Fibroblast of villous mesenchyme (primary cell): ENCODE measurements around the gene PUM1. TPM values are rescaled to one million over a fixed set of nuclear protein-coding genes. Genes with fewer than 3 reads are reported as not detected.

Experiments
- DNase-seq: peaks from one replicate; pipeline ENCODE4 v3.0.0-alpha.2; 2010; ENCODE audit warnings: low read depth
- H3K4me3 ChIP-seq: 2 replicates; pipeline ENCODE4 v1.5.1; 2011; ENCODE audit warnings: low read depth, mild to moderate bottlenecking, low read length
- total RNA-seq: library from RNA; depleted of rRNA; stranded (reverse); fragments of >200 nt; gene quantifications from 2 replicates; pipeline ENCODE4 v1.2.3, GENCODE V29; 2012
- TF ChIP-seq, protein P1 (sequence below): IDR thresholded peaks from 2 replicates; pipeline ENCODE4 v1.5.1; 2012; ENCODE audit warnings: low read depth, mild to moderate bottlenecking, low read length; ENCODE audit not compliant: insufficient read depth

PUM1 gene
- total RNA-seq, 1 donor = 81.6 TPM

GRCh38 chr1:30899577-30900389 lies 165.7 kb downstream of the PUM1 start:
- TF ChIP-seq, protein P1, sequence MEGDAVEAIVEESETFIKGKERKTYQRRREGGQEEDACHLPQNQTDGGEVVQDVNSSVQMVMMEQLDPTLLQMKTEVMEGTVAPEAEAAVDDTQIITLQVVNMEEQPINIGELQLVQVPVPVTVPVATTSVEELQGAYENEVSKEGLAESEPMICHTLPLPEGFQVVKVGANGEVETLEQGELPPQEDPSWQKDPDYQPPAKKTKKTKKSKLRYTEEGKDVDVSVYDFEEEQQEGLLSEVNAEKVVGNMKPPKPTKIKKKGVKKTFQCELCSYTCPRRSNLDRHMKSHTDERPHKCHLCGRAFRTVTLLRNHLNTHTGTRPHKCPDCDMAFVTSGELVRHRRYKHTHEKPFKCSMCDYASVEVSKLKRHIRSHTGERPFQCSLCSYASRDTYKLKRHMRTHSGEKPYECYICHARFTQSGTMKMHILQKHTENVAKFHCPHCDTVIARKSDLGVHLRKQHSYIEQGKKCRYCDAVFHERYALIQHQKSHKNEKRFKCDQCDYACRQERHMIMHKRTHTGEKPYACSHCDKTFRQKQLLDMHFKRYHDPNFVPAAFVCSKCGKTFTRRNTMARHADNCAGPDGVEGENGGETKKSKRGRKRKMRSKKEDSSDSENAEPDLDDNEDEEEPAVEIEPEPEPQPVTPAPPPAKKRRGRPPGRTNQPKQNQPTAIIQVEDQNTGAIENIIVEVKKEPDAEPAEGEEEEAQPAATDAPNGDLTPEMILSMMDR = no peak
- H3K4me3 ChIP-seq = no peak overlapping the region
- DNase-seq = no peak

- TF ChIP-seq, protein P1 = no peak
- H3K4me3 ChIP-seq = no peak overlapping the region
- no peak for DNase-seq
These were observed 167.3 kb downstream of the PUM1 start for GRCh38 chr1:30898031-30898815.

- no peak for DNase-seq
- TF ChIP-seq, protein P1 = no peak
- H3K4me3 ChIP-seq = no peak overlapping the region
These were observed 168.6 kb downstream of the PUM1 start for GRCh38 chr1:30896905-30897304.

DNA sequence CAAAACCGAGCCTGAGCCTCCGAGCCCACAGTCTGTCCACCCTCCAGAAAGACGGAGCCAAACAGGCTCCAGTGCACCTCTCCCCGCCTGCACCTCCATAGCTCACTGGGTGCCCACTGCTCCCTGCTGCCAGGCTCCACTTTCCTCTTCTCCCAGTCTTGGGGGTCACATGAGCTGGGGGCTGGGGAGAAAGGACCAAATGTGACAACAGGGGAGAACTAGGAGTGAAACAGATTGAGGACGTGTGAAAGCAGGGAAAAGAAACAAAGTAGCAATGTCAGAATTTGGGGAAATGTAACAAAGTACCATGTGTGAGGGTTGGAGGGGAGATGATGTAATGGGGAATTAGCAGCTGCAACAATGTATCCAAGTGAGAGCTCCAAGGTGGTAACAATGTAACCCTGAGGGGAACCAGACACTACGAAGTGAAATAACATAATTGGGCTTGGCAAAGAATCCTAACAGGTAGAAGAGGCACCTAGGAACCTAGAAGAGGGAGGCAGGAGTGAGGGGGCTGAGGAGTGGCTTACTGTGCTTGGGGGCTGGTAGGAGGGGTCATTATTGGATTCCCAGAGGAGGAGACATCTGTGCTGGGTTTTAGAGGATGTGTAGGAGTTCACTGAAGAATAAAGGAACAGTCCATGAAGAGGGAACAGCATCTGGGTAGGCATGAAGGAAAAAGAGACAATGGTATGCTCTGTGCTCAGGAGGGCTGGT lies 169.4 kb downstream of the PUM1 start:
- TF ChIP-seq, protein P1 = no peak
- DNase-seq = no peak
- H3K4me3 ChIP-seq = no peak overlapping the region

- TF ChIP-seq, protein P1 = no peak
- no peak for DNase-seq
- H3K4me3 ChIP-seq = no peak overlapping the region
These were observed 170.1 kb downstream of the PUM1 start for GRCh38 chr1:30895382-30895943.

DNA sequence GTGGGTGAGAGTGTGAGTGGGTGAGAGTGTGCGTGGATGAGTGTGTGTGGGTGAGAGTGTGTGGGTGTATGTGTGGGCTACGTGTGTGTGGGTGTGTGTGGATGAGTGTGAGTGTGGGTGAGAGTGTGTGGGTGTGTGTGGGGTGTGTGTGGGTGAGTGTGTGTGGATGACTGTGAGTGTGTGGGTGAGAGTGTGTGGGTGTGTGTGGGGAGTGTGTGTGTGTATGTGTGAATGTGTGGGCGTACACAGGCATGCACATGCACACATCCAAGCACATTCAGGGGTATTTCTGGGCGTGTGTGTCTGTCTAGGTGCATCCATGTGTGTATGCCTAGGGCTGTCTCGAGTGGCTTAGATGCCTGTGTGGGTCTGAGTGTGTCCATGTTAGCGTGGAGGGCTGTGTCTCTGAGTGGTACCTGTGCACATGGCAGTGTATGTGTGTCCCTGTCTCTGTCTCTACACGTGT lies 171.0 kb downstream of the PUM1 start:
- TF ChIP-seq, protein P1 = no peak
- H3K4me3 ChIP-seq = no peak overlapping the region
- DNase-seq = no peak
